GM19468 (cell line): ENCODE results near the gene PRKAA2.

Experiments
- ATAC-seq: cut with Tn5 transposase; IDR thresholded peaks from one replicate; pipeline ENCODE4 v1.9.1; 2021; ENCODE audit warnings: mild to moderate bottlenecking, moderate library complexity, moderate number of reproducible peaks; ENCODE audit not compliant: unreplicated experiment; ENCODE audit errors: extremely low read depth

The PRKAA2 gene

GRCh38 chr1:56709995-56710394, 64.9 kb downstream of the PRKAA2 start:
- ATAC-seq, result no peak

GRCh38 chr1:56710646-56711045, 65.5 kb downstream of the PRKAA2 start:
- no peak for ATAC-seq

GRCh38 chr1:56712150-56712549, 67.0 kb downstream of the PRKAA2 start:
- no peak for ATAC-seq

- no peak for ATAC-seq
Measured at GRCh38 chr1:56713112-56713511, 68.0 kb downstream of the PRKAA2 start.

DNA sequence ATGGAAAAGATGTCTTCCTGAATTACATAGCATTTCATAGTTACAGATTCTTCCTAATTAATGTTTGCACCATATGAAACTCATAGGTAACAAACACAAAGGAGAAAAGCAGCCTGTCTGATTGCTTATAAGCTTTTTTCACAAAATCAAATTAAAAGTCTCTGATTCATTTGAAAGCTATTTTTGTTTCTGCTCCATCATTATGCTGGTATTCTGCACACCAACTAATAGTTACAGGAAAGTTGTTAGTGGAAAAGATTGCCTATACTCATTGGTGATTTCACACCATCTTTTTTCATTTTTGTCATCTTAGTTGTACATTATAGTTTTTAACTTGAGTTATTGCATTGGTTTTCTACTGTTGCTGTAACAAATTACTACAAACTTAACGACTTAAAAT, 70.0 kb downstream of the PRKAA2 start:
- ATAC-seq, result no peak

DNA sequence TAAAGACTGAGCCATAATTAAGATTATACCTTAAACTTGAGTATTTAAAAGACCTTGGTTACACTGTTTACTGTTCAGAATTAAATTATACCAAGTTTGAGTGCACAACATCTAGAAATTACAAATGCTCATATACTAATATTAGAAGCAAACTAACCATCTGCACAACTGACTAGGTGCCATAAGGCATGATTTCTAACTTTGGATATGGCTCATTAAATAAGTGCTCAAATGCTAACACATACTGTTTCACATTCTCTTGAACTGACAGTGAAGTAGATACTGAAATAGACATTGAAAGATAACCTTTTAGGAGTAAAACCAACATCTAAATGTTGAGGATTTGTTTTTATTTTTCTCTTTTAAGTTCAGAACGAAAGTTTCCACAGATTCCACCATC, 74.1 kb downstream of the PRKAA2 start:
- no peak for ATAC-seq

DNA sequence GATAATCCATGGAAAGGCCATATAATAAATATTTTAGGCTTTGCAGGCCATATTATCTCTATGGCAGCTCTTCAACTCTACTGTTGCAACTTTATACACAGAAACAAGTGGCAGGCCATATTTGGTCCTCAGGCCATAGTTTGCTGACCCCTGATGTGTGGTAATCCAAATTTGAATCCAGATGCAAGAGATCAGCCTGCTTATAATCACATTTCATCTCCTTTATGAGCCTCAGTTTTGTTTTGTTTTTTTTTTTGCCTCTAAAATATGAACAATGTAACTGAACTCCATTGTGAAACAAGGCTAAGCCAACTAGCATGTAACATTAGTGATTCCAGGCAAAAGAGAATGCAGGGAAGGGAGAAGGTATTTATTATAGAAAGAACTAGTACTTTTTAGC, 81.6 kb downstream of the PRKAA2 start:
- ATAC-seq, result no peak

GRCh38 chr1:56728964-56729363, 83.8 kb downstream of the PRKAA2 start:
- no peak for ATAC-seq

- ATAC-seq, result no peak
Measured at GRCh38 chr1:56745231-56745630, 100.1 kb downstream of the PRKAA2 start.

DNA sequence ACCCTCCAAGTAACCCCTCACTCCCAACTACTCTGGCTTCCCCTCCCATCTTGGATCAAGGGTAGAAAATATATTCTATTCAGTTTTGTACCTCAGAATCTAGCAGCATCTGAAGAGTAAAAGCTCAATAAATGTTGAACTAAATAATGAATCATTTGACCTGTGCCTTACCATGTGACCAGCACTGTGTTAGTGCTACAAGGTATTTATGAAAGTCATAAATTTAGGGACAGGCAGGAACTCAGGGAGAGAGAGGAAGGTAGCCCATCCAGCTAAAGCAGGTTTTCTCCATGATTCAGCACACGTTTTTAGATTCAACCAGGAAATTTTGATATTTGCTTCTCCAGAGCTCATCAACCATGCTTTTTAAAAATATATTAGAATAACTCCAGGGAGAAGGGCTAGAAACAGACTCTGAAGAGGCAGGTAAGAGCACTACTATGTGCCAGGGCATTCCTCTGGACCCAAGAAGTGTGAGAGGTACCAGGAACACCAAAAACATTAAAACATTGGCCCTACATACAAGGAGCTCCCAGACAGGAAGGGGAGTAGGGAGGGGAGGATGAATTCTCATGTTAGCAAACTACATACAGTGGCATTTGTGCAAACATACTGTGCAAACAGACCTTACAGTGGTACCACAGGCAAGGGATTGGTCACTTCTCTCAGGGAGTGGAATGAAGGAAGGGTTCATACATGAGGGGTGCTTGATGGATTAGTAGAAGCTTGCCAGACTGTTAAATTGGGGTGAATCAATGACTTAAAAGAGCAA, 109.8 kb downstream of the PRKAA2 start:
- no peak for ATAC-seq

DNA sequence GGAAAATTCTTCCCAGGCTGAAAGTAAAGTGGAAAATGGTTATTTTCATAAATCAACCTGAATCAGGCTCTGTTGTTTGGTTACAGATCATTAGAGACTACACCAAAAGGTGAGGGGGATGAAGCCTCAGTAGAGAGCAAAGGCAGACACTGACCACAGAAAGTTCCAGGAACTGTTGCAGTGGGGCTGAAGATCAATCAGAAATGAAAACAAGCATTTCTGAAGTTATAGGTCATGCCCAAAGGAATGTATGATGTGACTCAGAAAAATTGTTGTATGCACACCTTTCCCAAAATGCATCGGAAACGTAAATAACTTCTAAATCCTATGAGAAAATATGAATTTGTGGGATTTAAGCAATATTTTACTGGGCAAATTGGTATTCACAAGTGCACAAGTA, 110.8 kb downstream of the PRKAA2 start:
- no peak for ATAC-seq

DNA sequence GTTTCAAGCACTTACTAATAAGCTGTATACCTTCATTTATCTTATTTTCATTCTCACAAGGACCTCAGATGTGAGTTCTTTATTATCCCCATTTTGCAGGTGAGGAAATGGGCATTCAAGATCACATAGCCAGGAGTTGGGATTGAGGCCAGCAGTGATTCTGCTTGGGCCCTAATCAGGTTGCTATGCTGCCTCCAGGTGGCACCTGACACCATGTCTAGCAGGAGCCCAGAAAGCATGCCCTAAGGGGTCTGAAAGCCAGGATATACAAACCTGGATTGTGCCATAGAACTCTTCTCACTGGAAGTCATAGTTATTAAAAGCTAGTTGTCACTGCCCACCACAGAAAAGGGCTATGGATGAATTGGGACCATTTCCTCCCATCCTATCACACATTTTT, 113.0 kb downstream of the PRKAA2 start:
- no peak for ATAC-seq

DNA sequence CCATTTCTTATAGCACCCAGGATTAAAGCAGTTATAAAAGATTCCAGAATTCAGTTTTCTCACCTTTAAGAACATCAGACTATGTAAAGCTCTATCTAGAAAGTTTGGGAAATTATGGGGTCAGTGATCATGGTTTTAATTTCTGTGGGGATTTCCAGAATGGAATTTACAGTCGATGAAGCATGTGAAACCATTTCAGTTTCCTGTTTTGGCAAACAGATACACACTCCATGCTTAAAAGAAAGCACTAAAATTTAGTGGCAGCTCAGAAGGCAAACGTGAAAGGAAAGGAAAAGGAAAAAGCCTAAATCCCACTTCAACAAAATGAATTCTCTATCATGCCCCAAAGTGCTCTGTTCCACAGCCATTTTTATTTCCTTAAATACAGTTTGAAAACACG, 113.7 kb downstream of the PRKAA2 start:
- ATAC-seq, result no peak
